NCI-H2227 (cell line): ENCODE results near the gene EGFL6.

ENCODE experiments used
- DNase-seq: peaks from one replicate; lab custom pipeline; 2025; ENCODE audit not compliant: unreplicated experiment; lab: John Stamatoyannopoulos, UW

EGFL6 gene, protein sequence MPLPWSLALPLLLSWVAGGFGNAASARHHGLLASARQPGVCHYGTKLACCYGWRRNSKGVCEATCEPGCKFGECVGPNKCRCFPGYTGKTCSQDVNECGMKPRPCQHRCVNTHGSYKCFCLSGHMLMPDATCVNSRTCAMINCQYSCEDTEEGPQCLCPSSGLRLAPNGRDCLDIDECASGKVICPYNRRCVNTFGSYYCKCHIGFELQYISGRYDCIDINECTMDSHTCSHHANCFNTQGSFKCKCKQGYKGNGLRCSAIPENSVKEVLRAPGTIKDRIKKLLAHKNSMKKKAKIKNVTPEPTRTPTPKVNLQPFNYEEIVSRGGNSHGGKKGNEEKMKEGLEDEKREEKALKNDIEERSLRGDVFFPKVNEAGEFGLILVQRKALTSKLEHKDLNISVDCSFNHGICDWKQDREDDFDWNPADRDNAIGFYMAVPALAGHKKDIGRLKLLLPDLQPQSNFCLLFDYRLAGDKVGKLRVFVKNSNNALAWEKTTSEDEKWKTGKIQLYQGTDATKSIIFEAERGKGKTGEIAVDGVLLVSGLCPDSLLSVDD

DNA sequence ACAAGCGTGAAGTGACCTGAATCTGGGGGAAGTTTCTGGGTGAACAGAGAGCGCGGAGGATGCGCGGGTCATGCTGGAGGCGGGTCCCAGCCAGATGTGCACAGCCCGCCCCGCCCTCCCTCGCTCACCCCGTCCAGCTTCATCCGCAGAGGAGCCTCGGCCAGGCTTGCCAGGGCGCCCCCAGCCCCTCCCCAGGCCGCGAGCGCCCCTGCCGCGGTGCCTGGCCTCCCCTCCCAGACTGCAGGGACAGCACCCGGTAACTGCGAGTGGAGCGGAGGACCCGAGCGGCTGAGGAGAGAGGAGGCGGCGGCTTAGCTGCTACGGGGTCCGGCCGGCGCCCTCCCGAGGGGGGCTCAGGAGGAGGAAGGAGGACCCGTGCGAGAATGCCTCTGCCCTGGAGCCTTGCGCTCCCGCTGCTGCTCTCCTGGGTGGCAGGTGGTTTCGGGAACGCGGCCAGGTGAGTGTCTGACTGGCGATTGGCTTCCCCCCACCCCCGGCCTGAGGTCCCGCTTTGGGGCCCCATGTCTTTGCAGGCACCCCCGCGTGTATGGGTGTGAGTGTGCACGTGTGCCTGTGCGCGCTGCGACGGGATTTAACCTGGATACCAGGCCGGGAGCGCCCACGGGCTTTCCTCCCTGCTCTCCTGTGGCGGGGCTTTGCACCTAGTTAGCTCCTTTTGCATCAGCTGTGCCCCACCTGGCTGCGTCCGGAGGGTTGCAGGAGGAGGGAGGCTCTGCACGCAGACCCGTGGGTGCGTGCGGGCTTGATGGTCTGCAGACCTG lies at the start of gene EGFL6:
Gene EGFL6, plus strand, starts transcription at position 123 of the 782 bp plus-strand sequence. Its CDS starts 261 bp downstream, at position 384.
- DNase-seq = peak; percentile 19

DNA sequence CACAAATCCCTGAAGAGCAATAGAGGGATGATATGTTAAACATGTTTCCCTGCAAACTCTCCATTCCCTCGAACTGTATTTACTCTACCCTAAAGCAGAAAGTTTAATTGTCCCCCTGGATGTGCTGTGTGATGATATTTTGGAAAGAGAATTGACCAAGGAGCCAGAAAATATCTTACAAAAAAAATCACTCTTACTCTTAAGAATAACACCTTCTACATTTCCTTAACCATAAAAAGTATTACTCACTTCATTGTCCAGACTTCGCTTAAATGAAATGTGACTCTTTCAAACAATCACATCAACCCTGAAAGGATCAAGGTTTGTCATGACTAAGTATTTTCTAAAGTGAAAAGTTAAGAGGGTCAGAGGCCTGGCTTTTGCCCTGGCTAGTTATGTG lies 49.0 kb upstream of the EGFL6 start:
- DNase-seq = no peak

DNA sequence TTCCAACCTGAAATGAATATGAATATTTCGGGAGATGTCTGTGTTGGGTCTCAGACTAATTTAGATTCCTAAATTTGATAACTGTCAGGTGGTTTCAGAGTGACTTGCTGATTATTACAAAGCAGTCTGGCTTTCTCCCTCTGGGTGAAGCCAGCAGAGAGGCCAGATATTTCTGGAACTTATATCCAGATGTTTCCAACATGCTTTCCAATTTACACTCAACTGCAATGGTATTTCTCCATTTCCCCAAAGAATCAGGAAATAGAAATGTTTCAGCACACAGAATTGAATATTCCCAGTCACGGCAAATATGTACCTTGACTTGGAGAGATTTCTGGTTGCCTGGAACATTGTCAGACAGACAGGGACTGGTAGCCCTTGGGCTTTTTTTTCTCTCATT lies 48.5 kb upstream of the EGFL6 start:
- DNase-seq = no peak

DNA sequence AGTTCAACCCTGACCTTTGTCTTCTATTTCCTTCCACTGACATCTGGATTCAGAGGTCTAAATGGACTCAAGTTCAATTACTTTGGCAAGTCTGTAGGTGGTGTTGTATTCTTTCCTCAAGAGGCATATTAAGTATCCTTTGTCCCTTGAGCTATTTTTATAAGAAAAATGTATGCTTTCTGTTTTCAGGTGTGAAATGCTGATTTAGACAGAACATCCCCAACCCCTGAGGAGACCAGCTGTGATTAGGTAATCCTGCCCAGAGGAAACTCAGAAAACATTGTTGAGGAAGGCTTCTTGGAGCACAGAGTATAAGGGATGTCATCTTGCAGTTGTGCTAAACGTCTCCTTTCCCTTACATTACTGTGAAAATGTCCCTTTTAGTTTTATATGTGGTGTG lies 46.6 kb upstream of the EGFL6 start:
- no peak for DNase-seq

DNA sequence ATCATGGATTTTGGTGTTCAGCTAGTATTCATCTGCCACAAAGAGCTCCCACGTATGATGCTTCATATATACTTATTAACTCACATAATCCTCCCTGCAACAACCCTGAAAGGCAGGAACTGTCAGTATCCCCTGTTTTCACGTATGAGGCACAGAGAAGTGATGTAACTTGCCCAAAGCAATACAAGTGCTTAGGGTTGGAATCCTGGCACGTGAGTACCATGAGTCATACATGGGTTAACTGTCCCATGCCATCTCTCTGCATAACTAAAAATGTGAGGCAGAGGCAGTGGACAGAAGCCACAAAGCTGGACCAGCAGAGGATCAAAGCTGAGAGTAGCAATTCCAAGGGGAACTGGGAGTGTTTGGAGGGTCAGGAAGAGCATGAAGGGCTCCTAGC lies 35.7 kb upstream of the EGFL6 start:
- no peak for DNase-seq

DNA sequence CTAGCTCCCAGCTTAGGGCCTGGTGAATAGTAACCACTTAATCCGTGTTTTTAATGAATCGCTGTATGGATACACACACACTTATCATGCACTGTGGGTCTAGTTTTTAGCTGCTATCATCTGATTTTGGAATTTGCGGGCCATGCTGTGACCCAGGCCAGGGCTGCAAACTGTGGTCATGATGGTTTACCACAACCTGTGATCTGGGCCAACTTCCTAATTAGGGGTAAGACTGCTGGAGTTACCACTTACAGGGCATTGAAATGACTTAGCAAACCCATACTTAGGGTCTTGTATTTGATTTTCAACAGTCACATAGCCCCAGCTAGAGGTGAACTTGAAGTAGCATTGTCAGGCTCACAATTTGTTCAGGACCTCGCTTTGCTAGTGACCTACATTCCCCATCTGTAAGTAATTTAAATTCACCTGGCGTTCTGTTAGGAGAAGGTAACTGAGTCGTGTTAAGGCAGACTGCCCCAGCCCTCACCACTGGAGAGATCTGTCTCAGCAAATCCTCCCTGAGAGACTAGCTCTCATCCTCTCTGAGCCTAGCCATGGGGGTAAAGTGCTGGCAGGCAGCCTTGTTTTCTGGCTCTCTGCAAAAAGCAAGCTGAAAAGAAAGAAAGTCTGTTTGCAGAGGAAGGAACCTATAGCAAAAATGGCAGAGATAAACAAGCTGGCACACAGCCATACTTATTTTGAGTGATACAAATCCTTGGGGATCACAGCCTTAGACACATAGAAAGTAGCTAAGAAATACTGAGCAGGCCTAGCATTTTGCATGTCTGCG lies 33.8 kb upstream of the EGFL6 start:
- no peak for DNase-seq

DNA sequence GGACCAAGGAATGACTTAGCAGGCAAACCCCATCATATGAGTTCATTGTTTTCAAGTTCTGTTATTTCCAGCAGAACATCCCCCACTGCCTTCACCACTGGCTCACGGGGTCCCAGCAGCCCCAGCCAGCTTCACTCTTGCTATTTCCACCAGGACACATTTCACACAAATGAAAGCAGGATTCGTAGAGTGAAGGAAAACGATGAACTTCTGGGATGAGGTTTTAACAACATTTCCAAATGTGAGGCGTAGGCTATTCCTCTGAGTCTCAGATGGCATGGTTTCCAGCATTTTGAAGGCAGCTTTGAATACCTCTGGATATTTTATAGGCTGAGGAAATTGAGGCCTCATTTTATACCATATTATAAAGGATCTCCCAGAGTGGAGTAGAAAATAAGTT lies 32.9 kb upstream of the EGFL6 start:
- DNase-seq = no peak

DNA sequence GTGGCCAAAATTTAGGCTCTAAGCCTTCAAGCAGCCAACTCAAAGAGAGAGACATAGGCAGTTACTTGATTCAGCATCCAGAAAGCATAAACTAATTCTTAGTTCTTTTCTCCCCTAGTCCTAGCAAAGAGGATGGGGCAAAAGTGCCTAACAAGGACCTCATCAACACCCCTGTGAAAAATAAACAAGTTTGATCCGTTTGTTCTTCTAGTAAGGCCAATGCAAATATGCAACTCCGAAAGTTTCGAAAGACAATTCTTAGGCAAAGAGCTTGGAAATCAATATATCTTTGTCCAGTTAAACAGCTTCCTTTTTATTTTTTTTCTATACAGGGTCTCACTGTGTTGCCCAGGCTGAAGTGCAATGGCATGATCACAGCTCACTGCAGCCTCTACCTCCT lies 31.0 kb upstream of the EGFL6 start:
- DNase-seq = no peak

DNA sequence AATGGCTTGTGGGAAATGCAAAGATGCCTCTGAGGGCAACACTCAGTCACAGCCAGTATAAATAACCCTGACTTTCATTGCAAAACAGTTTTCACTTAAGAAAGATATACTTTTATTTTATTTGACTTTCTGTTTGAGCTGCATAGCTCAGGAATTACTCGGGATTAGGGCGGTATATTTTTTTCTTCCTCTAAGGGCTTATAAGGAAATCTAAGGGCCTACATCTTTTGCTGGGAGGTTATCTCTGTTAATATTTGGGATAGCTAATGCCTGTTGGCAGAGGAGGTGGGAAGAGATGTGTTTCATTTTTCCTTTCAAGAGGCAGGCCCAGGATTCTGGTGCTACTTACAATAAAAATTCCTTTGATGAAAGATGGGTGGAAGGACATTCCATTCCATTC lies 28.8 kb upstream of the EGFL6 start:
- DNase-seq = no peak

DNA sequence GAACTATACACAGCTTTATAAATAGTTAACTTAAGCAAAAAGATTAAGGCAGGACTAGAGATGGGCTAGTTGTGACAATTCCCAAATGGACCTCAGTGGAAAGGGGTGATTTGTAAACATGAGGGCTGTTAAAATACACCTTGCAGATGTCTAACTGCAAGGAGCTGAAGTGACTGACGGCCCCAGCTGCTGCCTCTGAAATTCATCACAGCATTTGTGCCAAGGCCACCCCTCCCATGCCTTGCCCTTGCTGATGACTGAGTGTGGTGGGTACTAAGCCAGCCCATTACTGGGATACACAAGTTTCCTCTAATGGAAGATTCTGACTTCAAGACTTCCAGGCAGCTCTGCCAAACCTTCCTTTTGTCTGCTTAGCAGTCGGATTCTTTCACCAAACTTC lies 23.7 kb upstream of the EGFL6 start:
- no peak for DNase-seq

DNA sequence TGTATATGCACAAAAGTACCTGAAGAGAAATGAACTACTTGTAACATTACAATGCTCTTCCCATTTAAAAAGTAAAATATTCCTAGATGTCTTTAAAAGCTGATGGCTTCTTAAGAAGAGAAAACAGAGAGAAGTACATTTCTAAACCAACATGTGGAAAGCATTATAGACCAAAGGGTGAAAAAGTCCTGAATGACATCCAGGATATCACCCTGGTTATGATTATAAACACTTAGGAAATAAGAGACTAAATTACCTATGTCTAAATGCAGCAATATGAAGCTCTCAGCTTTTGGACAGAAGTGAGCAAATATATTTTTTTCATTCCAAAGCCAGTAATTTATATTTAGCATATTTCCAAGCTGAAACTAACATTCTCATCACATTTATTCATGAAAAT lies 21.7 kb upstream of the EGFL6 start:
- DNase-seq = no peak

DNA sequence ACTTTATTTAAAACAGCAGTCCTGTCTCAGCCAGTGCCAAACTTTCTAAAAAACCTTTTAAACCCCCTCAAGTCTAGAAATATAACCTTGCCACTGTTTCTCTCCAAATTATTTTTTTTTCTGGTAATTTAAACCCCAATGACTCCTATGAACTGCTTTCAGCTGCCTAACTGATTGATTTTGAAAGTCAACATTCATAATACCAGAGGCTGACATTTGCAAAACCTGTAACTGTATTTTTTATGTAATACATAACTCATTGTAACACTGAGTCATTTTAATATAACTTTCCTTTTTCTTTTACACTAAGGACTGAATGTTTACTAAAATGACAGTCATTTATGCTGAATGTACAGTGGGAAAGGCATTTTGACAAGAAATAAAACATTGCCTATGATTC lies 19.1 kb upstream of the EGFL6 start:
- no peak for DNase-seq

DNA sequence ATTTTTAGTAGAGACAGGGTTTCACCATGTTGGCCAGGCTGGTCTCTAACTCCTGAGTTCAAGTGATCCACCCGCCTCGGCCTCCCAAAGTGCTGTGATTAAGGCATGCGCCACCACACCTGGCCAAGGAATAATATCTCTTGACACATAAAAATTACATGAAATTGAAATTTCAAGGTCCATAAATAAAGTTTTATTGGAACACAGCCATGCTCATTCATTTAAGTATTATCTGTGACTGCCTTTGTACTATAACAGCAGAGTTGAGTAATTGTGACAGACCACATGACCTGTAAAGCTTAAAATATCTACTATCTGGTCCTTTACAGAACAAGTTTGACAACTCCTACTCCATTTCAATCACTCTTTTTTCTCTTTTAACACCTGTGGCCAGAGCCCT lies 17.8 kb upstream of the EGFL6 start:
- no peak for DNase-seq

DNA sequence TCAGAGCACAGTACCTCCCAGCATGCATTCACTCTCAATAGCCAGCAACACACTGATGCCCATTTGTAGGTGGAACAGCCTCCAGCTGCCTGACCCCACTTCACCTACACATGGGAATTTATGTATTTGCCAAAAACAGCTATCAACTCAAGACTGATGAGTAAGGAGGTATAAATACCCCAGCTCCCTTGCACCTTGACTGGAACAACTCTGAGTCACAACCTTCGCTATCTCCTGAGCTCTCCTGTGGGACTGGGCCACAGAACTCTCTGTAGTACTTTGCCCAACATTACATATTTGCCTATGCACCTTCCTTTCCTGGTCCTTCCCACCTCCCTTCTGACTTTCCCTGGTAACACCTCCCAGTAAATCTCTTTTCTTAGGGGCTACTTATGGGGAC lies 16.5 kb upstream of the EGFL6 start:
- no peak for DNase-seq

DNA sequence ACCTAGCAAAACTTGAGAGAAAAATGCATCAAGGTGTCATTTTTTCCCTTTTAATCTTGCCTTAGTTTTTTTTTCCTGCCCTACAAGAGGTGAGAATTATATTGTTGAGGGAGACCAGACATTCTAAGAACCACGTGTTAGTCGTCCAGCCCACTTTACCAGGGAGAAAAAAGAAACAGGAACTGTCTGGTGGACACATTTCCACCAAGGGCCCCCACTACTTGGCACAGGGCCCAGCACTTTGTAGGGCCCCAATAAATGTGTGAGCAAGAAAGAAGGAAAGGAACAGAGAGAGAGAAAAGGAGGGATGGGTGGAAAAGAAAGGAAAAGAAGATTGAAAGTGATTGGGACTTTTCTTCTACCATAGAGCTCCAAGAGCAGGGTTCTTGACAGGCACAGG lies 3.9 kb upstream of the EGFL6 start:
- no peak for DNase-seq

DNA sequence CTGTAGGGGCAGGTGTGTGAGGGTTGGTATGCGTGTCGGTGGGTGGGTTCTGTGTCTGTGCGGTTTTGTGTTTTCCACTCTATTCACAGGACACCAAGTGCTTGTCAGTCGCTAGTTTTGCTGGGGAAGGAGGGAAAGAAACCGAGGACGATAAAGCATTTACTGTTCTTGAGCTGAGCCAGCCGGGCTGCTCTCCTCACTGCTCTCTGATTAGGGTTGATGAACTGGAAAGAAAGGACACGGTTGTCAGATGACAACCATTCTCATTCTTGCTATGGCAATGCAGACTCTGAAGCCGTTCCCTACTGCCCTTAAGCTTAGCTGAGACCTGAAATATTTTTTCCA lies 832 bp downstream of the EGFL6 start:
- DNase-seq = no peak

DNA sequence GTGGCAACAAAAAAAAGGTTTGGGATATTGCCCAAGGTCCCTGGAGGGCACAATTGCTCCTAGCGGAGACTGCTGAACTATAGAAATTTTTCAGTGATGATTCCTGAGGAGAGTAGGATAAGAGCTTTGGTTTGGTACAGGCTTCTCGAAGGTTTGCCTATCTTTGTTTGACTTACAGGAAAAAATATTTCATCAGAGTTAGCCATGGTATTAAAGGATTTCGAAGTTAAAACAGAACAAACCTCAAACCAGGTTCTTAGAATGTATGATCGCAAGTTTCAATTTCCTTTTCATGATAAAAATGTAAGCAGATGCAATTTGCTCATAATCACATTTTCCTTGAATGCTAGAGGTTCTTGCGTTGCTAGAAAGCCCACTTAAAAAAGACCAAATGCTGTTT lies 1.7 kb downstream of the EGFL6 start:
- DNase-seq = no peak

DNA sequence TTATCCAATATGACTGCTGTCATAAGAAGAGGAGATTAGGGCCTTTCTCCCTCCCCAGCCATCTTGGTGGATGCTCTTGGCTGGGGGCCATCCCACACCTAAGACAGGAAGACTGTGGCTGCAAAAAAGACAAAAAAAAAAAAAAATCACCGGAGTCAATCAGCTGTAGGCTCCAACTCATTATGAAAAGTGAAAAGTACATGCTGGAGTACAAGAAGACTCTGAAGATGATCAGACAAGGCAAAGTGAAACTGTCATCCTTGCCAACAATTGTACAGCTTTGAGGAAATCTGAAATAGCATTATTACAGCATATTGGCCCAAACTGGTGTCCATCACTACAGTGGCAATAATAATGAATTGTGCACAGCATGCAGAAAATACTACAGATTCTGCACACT lies 5.2 kb downstream of the EGFL6 start:
- DNase-seq = no peak

DNA sequence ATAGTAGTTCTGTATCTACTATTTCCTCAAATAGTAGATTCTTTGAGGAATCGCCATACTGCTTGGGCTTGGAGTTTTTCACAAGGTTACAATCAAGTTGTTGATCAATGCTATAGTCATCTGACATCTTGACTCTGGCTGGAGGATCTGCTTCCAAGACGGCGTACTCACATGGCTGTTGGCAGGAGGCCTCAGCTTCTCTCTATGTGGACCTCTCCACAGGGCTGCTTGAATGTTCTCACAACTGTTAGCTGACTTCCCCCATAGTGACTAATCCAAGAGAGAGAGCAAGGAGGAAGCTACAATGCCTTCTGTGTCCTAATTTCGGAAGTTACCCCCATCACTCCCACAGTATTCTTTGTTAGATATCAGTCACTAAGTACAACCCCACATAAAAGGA lies 10.3 kb downstream of the EGFL6 start:
- no peak for DNase-seq

DNA sequence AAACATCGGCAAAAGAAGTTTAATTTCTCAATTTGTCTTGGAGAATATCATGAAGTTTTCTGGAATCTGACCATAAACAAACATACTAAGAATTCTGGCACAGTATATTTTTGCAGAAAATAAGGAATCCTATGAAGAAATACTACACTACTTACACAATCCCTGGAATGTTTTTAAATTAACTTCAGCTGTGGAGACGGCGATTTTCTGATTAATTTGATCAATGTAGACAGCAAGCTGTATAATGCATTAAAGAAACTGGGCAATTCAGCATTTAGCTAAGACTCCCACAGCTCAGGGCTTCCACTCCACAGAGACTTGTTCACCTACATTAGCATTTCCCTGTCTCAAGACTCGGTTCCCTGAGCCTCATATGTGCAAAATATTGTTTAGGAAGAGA lies 12.2 kb downstream of the EGFL6 start:
- DNase-seq = no peak

DNA sequence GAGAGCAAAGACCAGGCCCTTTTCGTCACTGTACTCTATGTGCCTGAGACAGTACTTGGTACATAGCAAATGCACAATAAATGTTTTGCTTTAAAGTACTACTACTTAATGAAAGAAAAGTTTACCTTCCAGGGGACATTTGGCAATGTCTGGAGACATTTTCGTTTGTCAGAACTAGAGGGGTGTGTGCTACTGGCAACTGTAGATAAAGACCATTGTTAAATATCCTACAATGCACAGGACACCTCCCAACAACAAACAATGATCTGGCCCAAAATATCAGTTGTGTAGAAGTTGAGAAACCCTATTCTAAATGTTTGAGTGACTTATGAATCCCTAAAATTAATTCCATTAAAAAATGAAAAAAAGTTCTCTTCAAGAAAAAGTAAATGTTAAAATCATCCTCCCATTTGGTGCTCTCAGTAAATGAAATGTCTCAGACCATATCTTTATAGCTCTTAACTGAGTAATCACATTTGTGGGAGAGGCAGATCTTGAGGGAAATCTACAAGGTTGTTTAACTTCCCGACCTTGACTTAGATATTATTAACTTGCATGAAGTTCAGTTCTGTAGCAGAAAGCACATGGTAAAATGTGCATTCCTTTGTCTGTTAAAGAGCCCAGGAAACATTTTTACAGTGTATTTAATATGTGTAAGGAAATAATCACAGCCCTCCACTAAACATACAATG lies 18.5 kb downstream of the EGFL6 start:
- no peak for DNase-seq
